Embryonic facial prominence (tissue), 1 donor: Measurements from ENCODE around the gene DHX34.

Experiments
- DNase-seq: peaks from one replicate; pipeline ENCODE4 v3.0.0-alpha.2; 2016; ENCODE audit errors: extremely low spot score

Gene DHX34

DNA sequence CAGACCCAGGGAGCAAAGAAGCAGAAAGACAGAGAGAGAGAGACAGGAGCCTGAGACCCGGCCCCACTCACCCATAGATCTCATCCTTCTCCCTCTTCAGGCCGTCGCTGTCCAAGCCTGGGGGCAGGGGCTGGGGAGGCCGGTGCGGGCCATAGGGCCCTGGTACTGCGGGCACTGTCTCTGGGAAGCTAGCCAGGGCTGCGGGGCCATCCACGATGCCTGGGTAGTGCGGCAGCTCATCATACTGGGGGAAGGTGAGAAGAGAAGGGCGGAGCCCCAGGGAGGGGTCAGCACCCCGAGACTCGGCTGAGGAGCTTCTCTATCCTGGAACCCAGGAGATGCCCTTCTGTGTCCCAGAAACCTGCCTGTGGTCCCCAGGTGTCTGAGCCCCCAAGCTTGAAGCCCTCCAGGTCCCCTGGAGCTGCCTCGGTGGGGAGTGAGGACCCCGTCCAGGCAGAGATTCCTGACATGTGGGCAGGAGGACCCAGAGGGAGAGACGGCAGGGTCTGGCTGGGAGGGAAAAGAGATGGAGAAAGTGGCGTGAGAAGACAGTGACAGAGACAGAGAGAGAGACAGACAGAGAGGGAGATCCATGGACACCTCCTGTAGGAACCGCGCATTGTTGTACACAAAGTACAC lies 68.1 kb downstream of the DHX34 start:
- no peak for DNase-seq

DNA sequence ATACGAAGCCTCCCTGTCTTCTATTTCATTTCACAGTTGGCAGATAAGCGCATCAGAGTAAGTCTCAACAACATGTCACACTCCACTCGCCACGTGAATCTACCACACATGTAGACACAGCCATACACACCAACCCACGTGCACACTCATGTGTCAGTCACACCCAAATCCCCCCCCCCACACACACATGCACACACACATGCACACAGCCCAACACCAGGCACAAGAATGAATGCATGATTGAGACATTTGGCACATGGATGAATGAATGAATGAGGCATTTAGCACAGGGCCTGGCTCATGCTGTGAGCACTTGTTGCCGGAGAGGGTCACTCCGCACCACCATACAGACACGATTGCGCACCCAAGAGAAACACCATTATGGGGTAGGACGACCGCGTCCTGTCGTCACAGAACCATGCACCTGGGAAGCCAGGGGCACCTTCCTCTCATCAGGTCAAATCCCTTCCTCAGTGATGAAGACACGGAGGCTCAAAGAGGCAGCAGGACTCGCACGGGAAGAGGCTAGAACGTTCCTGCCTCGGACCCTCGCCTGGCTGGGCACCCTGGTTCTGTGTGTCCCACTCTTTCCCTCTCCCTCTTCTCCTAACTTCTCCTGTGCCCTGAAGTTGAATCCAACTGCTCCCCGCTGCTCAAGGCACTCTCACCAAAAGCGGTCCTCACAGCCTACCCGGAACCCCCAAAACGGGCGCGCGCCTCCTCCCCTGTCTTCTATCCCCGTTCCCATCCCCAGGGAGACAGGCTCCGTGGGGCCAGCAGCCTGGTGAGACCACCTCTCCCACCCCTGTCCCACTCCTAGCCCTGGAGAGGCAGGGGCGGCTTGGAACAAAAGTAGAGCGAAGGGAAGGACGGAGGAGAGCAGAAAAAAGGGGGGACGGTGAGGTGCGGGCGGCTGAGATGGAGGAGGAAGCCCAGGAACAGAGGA lies 68.9 kb downstream of the DHX34 start:
- no peak for DNase-seq

DNA sequence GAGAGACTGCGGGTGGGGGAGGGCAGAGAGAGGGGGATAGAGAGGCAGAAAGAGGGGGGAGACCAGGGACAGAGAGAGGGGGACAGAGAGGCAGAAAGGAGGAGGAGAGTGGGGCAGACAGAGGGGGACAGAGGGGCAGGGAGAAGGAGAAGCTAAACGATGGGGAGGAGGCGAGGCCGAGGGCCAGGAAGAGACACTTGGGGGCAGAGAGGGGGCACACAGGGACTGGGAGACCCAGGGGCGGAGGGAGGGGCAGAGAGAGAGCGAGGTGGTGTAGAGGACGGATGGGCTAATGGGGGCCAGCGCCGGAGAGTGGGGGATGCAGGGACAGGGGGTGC lies 69.5 kb downstream of the DHX34 start:
- DNase-seq, result no peak

DNA sequence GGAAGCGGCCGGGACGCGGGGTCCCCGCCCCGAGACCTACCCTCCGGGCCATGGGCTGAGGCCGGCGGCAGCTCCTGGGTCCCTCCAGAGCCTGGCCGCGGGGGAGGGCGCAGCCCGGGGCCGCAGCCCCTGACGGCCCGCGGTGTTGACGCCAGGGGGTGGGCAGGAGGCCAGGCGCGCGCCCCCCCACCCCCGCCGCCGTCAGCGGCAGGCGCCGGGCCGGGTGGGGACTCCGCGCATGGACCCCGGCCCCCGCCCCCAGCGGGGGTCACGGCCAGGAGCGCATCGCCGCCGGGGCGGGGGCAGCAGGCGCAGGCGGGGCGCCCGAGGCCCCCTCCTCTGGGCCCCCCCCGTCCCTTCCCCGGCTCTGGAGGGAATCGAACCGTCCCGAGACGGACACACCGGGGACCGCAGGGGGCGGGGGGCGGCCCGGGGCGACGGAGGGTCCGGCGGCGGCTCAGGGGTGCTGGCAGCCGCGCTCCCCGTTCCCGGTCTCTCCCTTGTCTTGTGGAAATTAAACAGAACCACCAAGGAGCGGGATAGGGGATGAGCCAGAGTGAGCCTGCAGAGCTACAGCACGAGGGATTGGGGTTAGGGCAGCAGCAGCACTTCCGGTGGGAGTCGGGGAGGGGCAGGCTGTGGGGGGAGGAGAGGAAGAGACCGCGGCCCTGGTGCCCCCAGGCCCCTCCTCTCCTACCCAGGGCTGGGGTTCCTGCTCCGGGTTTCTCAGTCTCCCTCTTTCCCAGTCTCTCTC lies 70.1 kb downstream of the DHX34 start, which contains the start of gene MEIS3:
MEIS3 (minus strand) TSS at position 498 of the 754 bp plus-strand sequence; CDS start at position 52, 446 bp downstream.
- DNase-seq, result no peak

DNA sequence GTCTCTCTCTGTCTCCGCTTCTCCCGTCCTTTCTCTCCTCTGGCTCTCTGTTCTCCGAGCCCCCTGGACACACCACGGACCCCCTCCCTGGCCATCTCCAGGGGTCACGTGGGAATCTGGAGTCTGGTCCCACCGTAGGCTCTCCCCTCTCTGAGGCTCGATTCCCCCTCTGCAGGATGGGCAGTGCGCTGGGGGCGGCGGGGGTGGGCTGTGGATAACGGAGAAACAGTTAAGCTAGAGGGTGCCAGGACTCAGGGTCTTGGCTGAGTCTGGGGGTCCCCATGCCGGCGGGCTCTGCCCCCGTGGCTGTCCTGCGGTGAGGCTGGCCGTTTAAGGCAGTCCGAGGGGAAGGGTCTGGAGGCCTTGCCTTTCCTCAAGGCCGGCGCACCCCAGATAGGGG lies 70.7 kb downstream of the DHX34 start:
- DNase-seq, result no peak

- no peak for DNase-seq
Measured at GRCh38 chr19:47421244-47421786, 72.2 kb downstream of the DHX34 start.

GRCh38 chr19:47421844-47422395 lies 72.8 kb downstream of the DHX34 start:
- DNase-seq, result no peak

DNA sequence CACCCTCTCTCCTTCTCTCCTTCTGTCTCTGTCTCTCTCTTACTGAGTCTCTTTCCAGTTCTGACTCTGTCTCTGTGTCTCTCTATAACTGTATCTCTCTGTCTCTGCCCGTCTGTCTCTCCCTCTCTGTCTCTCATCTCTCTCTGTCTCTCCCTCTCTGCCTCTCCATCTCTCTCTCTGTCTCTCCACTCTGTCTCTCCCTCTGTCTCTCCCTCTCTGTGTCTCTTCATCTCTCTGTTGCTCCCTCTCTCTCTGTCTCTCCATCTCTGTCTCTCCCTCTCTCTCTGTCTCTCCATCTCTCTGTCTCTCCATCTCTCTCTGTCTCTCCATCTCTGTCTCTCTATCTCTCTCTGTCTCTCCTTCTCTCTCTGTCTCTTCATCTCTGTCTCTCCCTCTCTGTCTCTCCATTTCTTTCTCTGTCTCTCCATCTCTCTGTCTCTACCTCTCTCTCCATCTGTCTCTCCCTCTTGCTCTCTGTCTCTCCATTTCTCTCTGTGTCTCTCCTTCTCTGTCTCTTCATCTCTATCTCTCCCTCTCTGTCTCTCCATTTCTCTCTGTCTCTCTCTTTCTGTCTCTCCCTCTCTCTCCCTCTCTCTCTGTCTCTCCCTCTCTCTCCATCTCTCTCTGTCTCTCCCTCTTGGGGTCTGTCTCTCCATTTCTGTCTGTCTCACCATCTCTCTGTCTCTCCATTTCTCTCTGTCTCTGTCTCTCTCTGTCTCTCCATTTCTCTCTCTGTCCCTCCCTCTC lies 73.5 kb downstream of the DHX34 start:
- DNase-seq, result no peak

DNA sequence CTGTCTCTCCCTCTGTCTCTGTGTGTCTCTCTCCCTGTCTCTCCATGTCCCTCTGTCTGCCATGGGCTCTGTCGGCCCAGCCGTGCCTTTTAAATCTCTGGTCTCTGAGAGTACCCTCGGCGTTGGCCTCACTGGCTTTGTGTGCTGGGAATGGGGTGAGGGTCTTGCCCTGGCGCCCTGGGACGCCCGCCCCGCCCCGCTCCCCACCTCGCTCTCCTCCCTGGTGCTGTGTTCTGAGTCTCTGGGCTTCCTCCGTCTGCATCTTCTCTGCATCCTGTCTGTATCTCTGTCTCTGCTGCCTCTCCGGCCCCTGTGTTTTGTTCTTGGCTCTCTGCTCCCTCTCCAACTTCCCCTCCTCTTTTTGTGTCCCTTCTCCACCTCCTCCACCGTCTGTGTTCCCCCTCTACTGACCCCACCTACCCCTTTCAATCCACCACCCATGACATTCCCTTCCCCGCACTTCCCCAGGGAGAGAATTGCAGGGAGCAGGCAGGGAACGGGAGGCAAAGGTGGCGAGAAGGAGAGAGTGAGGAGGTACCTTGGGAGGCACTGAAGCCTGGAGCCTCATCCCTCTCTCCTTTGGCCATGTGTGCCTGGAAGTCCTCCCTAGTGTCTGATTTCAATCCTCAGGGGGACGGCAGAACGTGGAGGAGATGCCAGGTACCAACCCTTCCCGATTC lies 74.2 kb downstream of the DHX34 start:
- no peak for DNase-seq

DNA sequence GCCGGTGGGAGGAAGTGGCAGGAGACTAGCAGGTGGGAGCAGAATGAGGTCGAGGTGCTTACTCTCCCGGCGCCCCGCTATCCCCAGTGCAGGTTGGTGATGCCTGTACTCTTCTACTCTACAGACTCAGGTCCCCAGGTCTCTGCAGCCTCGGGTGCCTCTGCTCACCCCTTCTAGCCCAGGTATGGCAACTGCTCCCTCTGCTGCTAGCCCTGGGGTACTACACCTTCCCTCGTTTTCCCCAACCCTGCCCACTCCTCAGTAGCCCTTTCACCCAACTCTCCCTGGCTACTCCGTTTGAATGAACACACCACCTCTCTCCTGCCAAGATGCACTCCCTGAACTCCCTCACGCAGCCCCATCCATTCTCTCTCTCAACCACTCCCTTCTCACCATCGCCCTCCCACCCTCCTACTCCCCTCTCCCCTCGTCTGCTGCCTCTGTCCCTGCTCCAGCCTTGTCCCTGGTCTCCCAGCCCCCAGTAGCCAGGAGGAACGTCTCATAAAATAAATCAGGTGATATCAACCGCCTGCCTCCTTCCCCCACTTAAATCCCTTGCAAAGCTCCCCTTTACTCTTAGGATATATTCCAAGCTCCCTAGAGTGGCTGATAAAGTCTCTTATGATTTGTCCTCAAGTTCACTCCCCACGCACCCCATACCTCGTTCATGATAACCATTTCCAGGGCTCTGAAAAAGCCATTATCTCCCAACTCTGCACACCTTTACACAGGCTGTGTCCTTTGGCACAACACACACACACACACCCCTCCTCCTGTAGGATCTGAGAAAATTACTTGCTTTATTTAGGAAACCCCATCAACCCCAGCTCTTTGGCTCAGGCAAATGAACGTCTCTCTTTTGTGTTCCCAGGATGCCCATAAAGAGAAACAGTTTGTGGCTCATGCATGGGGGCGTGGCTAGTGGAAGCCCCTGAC lies 78.4 kb downstream of the DHX34 start:
- DNase-seq, result no peak

DNA sequence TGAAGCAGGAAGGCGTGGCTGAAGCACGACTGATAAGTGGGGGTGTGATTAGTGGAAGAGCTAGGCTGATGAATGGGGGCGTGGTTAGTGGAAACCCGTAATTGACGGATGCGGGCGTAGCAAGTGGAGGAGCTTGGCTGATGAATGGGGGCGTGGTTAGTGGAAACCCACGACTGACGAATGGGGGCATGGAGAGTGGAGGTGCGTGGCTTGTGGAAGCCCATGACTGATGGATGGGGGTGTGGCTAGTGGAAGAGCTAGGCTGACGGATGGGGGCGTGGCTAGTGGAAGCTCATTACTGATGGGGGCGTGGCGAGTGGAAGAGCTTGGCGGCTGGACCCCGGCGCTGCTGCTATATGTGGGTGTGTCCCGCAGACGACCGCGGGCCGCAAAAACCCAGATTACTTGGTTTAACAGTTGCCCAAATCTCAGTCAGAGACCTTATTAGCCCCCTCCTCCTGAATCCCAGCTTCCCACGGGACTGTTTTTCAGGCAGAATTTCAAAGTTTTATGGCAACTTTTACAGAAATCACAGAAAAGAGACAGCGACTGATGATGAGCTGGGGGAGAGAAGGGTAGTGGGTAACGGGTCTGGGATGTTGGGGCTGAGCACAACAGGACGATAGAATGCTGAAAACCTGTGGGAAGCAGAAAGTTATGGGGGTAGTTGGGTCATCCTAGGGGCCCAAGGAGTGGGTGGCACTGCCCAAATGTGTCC lies 79.2 kb downstream of the DHX34 start:
- peak; percentile 75 for DNase-seq

DNA sequence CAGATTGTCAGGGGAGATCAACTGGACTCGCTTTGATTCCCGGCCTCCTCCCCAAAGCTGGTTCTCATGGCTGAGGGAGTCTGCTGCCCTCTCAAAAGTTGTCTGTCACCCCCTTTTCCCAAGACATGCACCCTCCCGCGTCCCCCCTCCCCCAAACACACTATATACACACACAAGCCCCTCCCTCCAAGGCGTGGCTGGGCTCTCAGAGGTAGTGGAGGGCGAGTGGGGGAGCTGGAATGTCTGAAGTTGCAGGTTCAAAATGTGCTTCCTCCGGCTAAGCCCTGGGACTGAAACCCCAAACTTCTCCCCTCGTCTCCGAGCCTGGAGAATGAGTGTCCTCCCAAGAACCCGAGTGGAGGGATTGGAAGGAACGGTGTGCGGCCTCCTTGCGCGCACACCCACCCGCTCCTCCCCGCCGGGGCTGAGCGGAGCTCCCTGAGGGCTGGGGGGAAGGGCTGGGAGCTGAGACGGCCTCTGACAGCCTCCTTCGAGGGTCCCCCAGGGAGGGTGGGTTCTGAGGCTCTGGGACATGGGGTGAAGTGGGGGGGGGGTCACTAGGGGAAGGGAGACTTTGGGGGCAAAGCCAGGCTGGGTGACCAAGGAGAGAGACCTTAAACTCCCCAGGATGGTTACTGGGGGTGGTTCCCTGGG lies 80.2 kb downstream of the DHX34 start:
- DNase-seq, result no peak

- DNase-seq, result no peak
Measured at GRCh38 chr19:47430041-47430802, 81.1 kb downstream of the DHX34 start.

DNA sequence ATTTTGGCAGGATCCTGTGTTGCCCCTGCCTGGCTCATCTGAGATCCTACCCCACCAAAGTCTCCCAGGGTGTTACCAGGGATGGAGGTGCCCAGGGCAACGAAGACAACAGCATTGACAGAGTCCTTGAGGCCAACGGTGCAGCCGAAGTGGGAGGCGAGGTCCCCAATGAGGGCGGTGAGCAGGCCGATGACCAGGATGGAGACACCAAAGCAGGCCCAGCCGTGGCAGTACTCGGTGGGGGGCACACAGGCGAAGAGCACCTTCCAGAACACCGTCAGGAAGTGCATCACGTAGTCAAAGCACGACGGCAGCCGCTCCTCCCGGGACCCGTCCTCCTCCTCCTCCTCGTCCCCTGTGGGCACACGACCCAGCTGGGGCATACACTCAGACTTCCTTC lies 83.0 kb downstream of the DHX34 start:
- no peak for DNase-seq
